BLaER1 (cell line): Measurements from ENCODE around the gene CAPRIN1.
"Not testable (repeated sequence)": the region's sequence is repeated elsewhere in the genome, so short reads cannot be mapped to it uniquely, and the experiment has no call there.

ENCODE experiments used
- H3K27ac ChIP-seq: shearing (Covaris generic); formaldehyde crosslinking; 2 replicates; pipeline ENCODE4 v1.8.1; 2022
- H3K27me3 ChIP-seq: shearing (Covaris generic); formaldehyde crosslinking; 2 replicates; pipeline ENCODE4 v1.8.1; 2022
- H3K36me3 ChIP-seq: shearing (Covaris generic); formaldehyde crosslinking; 2 replicates; pipeline ENCODE4 v1.8.1; 2022
- H3K4me1 ChIP-seq: shearing (Covaris generic); formaldehyde crosslinking; 2 replicates; pipeline ENCODE4 v1.8.1; 2022
- H3K4me2 ChIP-seq: shearing (Covaris generic); formaldehyde crosslinking; 2 replicates; pipeline ENCODE4 v1.8.1; 2022
- H3K4me3 ChIP-seq: shearing (Covaris generic); formaldehyde crosslinking; 2 replicates; pipeline ENCODE4 v1.8.1; 2022
- H3K9ac ChIP-seq: shearing (Covaris generic); formaldehyde crosslinking; 2 replicates; pipeline ENCODE4 v1.8.1; 2022
- H3K9me3 ChIP-seq: shearing (Covaris generic); formaldehyde crosslinking; 2 replicates; pipeline ENCODE4 v1.8.1; 2022
- H4K20me1 ChIP-seq: shearing (Covaris generic); formaldehyde crosslinking; 2 replicates; pipeline ENCODE4 v1.8.1; 2022
- Cebpa-rat ChIP-seq: shearing (Covaris generic); IDR thresholded peaks from 2 replicates; pipeline ENCODE4 v1.8.1; 2022

CAPRIN1 gene

DNA sequence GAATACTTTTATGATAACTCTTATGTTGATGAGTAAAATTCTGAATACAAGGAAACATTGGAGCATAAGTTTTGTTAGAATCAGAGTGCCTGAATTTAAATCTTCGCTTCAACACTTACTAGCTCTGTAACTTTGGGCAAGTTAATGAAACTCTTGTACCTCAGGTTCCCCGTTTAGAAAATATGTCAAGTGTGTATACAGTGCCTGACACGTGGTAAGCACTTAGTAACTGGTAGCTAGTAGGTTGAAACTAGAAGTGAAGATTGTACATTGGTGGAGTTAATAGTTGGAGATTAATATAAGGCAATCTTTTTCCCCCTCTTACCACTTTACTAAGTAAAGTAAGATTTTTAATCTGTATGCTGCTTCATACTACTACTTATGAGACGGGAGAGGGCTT, 29.1 kb downstream of the CAPRIN1 start:
- H3K4me2 ChIP-seq = no peak overlapping the region
- H3K4me1 ChIP-seq = peaks cover 17% of the 10 kb centered on the region
- H3K4me3 ChIP-seq = no peak overlapping the region
- no peak for TF ChIP-seq Cebpa-rat
- peaks cover 100% of the 10 kb centered on the region for H3K36me3 ChIP-seq
- H4K20me1 ChIP-seq = peaks cover 100% of the 10 kb centered on the region
- no peaks in the 10 kb centered on the region for H3K9me3 ChIP-seq
- no peak overlapping the region for H3K27ac ChIP-seq
- H3K27me3 ChIP-seq = no peaks in the 10 kb centered on the region
- no peak overlapping the region for H3K9ac ChIP-seq

DNA sequence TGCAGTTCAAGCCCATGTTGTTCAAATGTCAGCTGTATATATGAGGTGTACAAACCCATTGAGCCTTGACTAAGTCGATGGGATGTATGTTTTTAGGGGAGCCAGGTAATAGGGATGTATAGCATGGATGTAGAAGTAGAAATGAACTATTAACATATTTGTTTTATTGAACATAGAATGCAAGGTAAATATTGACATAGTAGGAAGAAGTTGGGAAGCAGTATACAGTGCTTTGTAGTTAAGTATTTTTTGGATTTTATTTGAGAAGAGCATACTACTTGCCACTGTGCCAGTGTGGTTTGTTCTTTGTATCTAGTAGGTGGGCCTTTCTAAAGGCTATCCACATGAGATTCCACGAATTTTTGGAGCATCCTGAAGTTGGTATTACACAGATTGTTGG, 33.1 kb downstream of the CAPRIN1 start:
- no peak overlapping the region for H3K27ac ChIP-seq
- H3K4me3 ChIP-seq = no peak overlapping the region
- peaks cover 100% of the 10 kb centered on the region for H4K20me1 ChIP-seq
- peaks cover 97% of the 10 kb centered on the region for H3K36me3 ChIP-seq
- peaks cover 33% of the 10 kb centered on the region for H3K4me1 ChIP-seq
- no peak overlapping the region for H3K9ac ChIP-seq
- H3K9me3 ChIP-seq = no peaks in the 10 kb centered on the region
- no peak overlapping the region for H3K4me2 ChIP-seq
- TF ChIP-seq Cebpa-rat = no peak
- no peaks in the 10 kb centered on the region for H3K27me3 ChIP-seq

DNA sequence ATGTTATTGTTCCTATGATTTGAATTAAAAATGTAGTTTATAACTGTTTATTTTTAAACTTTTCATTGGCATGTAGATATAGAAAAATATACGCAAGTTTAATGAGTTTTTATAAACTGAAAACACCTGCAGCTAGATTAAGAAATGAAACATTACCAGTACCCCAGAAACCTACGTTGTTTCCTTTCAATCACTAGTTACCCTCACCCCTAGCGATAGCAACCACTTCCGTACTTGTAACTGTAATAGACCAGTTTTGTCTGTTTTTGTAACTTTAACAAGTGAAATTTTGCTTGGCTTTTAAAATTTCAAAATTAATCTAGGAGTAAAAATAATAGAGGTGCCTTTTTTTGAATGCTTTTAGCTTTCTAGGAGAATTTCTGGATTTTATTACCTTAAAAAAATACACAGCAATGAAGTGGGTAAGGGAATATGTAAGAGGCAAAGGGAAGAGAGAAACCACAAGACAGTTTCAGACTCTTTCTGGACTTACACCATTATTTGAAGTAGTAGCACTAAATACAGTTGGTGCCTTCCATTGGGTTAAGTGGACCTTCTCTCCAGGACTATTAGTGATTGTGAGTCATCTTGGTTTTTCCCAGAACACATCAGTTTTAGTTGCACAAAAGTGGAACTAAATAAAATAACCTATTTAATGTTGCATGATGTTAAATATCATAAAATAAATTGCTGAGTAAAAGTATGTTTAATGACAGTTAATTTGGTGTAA, 35.2 kb downstream of the CAPRIN1 start:
- Histone ChIP-seq H3K4me3 (no peak overlapping the region), H3K4me1 (peaks cover 33% of the 10 kb centered on the region), H3K27me3 (no peaks in the 10 kb centered on the region), H3K27ac (peak overlapping the region; percentile 28; the same call in 1 of the 2 replicates), H4K20me1 (peaks cover 98% of the 10 kb centered on the region), H3K9ac (peak overlapping the region; percentile 31; the same call in 1 of the 2 replicates), H3K36me3 (peaks cover 97% of the 10 kb centered on the region), H3K4me2 (peak overlapping the region; percentile 60; the same call in 1 of the 2 replicates), H3K9me3 (no peaks in the 10 kb centered on the region)
- no peak for TF ChIP-seq Cebpa-rat

DNA sequence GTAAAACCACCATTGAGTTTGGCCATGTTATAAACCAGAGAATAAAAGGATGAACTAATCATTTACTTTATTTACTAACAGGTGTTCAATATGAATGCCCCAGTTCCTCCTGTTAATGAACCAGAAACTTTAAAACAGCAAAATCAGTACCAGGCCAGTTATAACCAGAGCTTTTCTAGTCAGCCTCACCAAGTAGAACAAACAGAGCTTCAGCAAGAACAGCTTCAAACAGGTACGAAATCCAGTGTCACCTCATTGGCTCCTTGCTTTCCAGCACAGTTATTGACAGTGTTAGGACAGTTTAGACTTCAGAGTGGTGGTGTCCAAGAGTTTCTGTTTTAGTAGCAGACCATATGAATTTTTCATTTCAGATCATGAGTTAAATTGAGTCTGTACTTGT, 40.3 kb downstream of the CAPRIN1 start:
- Histone ChIP-seq H3K9ac (no peak overlapping the region), H3K27me3 (no peaks in the 10 kb centered on the region), H3K9me3 (no peaks in the 10 kb centered on the region), H3K4me1 (peaks cover 3% of the 10 kb centered on the region), H3K36me3 (peaks cover 99% of the 10 kb centered on the region), H4K20me1 (peaks cover 98% of the 10 kb centered on the region), H3K27ac (no peak overlapping the region), H3K4me3 (no peak overlapping the region), H3K4me2 (no peak overlapping the region)
- TF ChIP-seq Cebpa-rat = no peak

DNA sequence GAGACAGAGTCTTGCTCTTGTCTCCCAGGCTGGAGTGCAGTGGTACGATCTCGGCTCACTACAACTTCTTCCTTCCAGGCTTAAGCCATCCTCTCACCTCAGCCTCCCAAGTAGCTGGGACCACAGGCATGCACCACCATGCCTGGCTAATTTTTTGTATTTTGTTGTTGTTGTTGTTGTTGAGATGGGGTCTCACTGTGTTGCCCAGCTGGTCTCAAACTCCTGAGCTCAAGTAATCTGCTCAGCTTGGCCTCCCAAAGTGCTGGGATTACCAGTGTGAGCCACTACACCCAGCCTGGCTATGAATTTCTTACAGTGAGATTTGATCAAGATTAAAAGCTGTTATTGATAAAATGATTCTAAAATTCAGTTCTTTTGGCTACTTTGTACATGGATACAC, 43.4 kb downstream of the CAPRIN1 start:
- H3K4me2 ChIP-seq, H3K9me3 ChIP-seq, H3K27ac ChIP-seq, H3K4me1 ChIP-seq, H3K4me3 ChIP-seq, H3K27me3 ChIP-seq, H3K9ac ChIP-seq: not testable (repeated sequence)
- Histone ChIP-seq H4K20me1 (peaks cover 98% of the 10 kb centered on the region), H3K36me3 (peaks cover 99% of the 10 kb centered on the region)

DNA sequence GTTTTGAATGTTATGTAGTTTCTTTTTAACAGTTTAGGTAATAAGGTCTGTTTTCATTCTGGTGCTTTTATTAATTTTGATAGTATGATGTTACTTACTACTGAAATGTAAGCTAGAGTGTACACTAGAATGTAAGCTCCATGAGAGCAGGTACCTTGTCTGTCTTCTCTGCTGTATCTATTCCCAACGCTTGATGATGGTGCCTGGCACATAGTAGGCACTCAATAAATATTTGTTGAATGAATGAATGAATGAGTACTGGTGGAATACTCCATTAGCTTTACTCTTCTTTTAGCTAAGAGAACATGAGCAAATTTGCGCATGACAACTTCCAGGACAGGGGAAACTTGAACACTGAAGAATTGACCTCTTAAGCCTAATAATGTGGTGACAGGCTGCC, 47.3 kb downstream of the CAPRIN1 start:
- peaks cover 63% of the 10 kb centered on the region for H4K20me1 ChIP-seq
- no peak for TF ChIP-seq Cebpa-rat
- H3K27me3 ChIP-seq = no peaks in the 10 kb centered on the region
- peaks cover 79% of the 10 kb centered on the region for H3K36me3 ChIP-seq
- no peak overlapping the region for H3K4me2 ChIP-seq
- no peaks in the 10 kb centered on the region for H3K9me3 ChIP-seq
- H3K27ac ChIP-seq = no peak overlapping the region
- no peak overlapping the region for H3K9ac ChIP-seq
- peaks cover 2% of the 10 kb centered on the region for H3K4me1 ChIP-seq
- H3K4me3 ChIP-seq = no peak overlapping the region

- Histone ChIP-seq H3K4me1 (peaks cover 32% of the 10 kb centered on the region), H3K27ac (peak overlapping the region; percentile 87), H3K4me2 (peak overlapping the region; percentile 84), H3K9me3 (no peaks in the 10 kb centered on the region), H3K4me3 (peak overlapping the region; percentile 79), H4K20me1 (peaks cover 22% of the 10 kb centered on the region), H3K36me3 (peaks cover 48% of the 10 kb centered on the region), H3K9ac (peak overlapping the region; percentile 90), H3K27me3 (no peaks in the 10 kb centered on the region)
- no peak for TF ChIP-seq Cebpa-rat
Observed at GRCh38 chr11:34104680-34105078, 53.1 kb downstream of the CAPRIN1 start.

GRCh38 chr11:34105079-34105956, 53.8 kb downstream of the CAPRIN1 start, which contains the start of gene NAT10:
Gene NAT10 (plus strand): TSS chr11:34105629. CDS start chr11:34108226, 2,597 bp downstream.
- peaks cover 17% of the 10 kb centered on the region for H4K20me1 ChIP-seq
- no peaks in the 10 kb centered on the region for H3K9me3 ChIP-seq
- peak within 1 kb of the TSS; percentile 84 for H3K4me2 ChIP-seq
- peaks cover 32% of the 10 kb centered on the region for H3K4me1 ChIP-seq
- peak within 1 kb of the TSS; percentile 79 for H3K4me3 ChIP-seq
- no peak for TF ChIP-seq Cebpa-rat
- H3K36me3 ChIP-seq = peaks cover 48% of the 10 kb centered on the region
- peak within 1 kb of the TSS; percentile 87 for H3K27ac ChIP-seq
- peak within 1 kb of the TSS; percentile 90 for H3K9ac ChIP-seq
- no peaks in the 10 kb centered on the region for H3K27me3 ChIP-seq

- H3K4me3 ChIP-seq = peak overlapping the region; percentile 79
- H3K27me3 ChIP-seq = no peaks in the 10 kb centered on the region
- no peak for TF ChIP-seq Cebpa-rat
- H3K36me3 ChIP-seq = peaks cover 48% of the 10 kb centered on the region
- H3K4me2 ChIP-seq = peak overlapping the region; percentile 68
- no peaks in the 10 kb centered on the region for H3K9me3 ChIP-seq
- peak overlapping the region; percentile 87 for H3K27ac ChIP-seq
- peak overlapping the region; percentile 90 for H3K9ac ChIP-seq
- peaks cover 19% of the 10 kb centered on the region for H4K20me1 ChIP-seq
- H3K4me1 ChIP-seq = peaks cover 35% of the 10 kb centered on the region
Observed at GRCh38 chr11:34105957-34106504, 54.5 kb downstream of the CAPRIN1 start.
